Endothelial cell of umbilical vein (primary cell): Measurements from ENCODE around the gene HOXD10. TPM values are rescaled to one million over a fixed set of nuclear protein-coding genes. Genes with fewer than 3 reads are reported as not detected.

Experiments
- BruUV-seq: library from RNA; stranded (reverse); fragments of 400-500 nt; replicated peaks from 2 replicates; lab custom pipeline; 2021; lab: Mats Ljungman, UMichigan
- CTCF ChIA-PET: fragments of 300-600, 350-600 bp; sonication (Branson Sonifier 250); formaldehyde crosslinking; loops from one replicate; lab custom pipeline; 2021; ENCODE audit warnings: antibody characterized with exemption, inconsistent platforms; lab: Charles Lee
- POLR2A ChIA-PET: fragments of 300-600, 350-600 bp; sonication (Branson Sonifier 250); formaldehyde crosslinking; loops from one replicate; lab custom pipeline; 2021; ENCODE audit warnings: antibody characterized with exemption, inconsistent platforms; lab: Charles Lee
- DNase-seq: peaks from one replicate; pipeline ENCODE4 v3.0.0-alpha.2; 2011; ENCODE audit warnings: low read depth, low spot score
- FAIRE-seq: peaks from 2 replicates; lab custom pipeline; 2011; peaks lifted over from hg19 to GRCh38; lab: Jason Lieb, UNC
- H2AFZ ChIP-seq: 2 replicates; pipeline ENCODE4 v1.6.0; 2012; ENCODE audit warnings: low read depth, low read length, control low read depth, inconsistent platforms
- H3K27ac ChIP-seq: 2 replicates; pipeline ENCODE4 v1.5.1; 2011; ENCODE audit warnings: low read depth, mild to moderate bottlenecking, control low read depth, low read length, moderate library complexity; ENCODE audit not compliant: insufficient read depth
- H3K27me3 ChIP-seq, 2 experiments: 2 replicates each; pipeline versions ENCODE4 v1.6.0 to v1.6.1; 2011; ENCODE audit warnings: low read length in 2 of 2, mixed read lengths in 1 of 2; ENCODE audit not compliant: control insufficient read depth in 2 of 2, insufficient read depth in 2 of 2
- H3K36me3 ChIP-seq, 2 experiments: 2 replicates in 1 of 2; 3 replicates in 1 of 2; pipeline ENCODE4 v1.5.1; 2011; ENCODE audit warnings: low read length in 2 of 2, mild to moderate bottlenecking in 1 of 2, moderate library complexity in 1 of 2; ENCODE audit not compliant: control insufficient read depth in 2 of 2, insufficient read depth in 2 of 2; ENCODE audit errors: extremely low read depth in 1 of 2
- H3K4me1 ChIP-seq: 3 replicates; pipeline ENCODE4 v1.5.1; 2011; ENCODE audit warnings: mild to moderate bottlenecking, low read length; ENCODE audit not compliant: control insufficient read depth, insufficient read depth; ENCODE audit errors: extremely low read depth
- H3K4me2 ChIP-seq: 2 replicates; pipeline ENCODE4 v1.6.1; 2011; ENCODE audit warnings: low read length, control low read depth, mixed read lengths; ENCODE audit not compliant: insufficient read depth
- H3K4me3 ChIP-seq, 3 experiments: fragments of 200-600 bp in 1 of 3; sonication (generic), shearing (Covaris generic) in 1 of 3; replicated peaks in 1 of 3; 2 replicates each; pipeline ENCODE4 v1.5.1; 2011 to 2016; ENCODE audit warnings: control low read depth in 3 of 3, low read length in 3 of 3, mild to moderate bottlenecking in 2 of 3, inconsistent platforms in 1 of 3, low read depth in 1 of 3, moderate library complexity in 1 of 3; ENCODE audit not compliant: insufficient read depth in 1 of 3
- H3K79me2 ChIP-seq: 2 replicates; pipeline ENCODE4 v1.6.0; 2012; ENCODE audit warnings: low read length, inconsistent platforms; ENCODE audit not compliant: control insufficient read depth, insufficient read depth
- H3K9ac ChIP-seq: replicated peaks from 2 replicates; pipeline ENCODE3; 2011; ENCODE audit warnings: low read length, control low read depth; ENCODE audit not compliant: insufficient read depth; ENCODE audit errors: extremely low read depth
- H3K9me1 ChIP-seq: replicated peaks from 3 replicates; pipeline ENCODE4 v1.6.0; 2011; ENCODE audit warnings: mild to moderate bottlenecking, low read length; ENCODE audit not compliant: control insufficient read depth, insufficient read depth; ENCODE audit errors: extremely low read depth
- H3K9me3 ChIP-seq: replicated peaks from 2 replicates; pipeline ENCODE4 v1.5.1; 2012; ENCODE audit warnings: low read length, inconsistent platforms; ENCODE audit not compliant: control insufficient read depth, insufficient read depth
- H4K20me1 ChIP-seq: replicated peaks from 2 replicates; pipeline ENCODE3; 2011; ENCODE audit warnings: mild to moderate bottlenecking, low read length; ENCODE audit not compliant: control insufficient read depth, insufficient read depth; ENCODE audit errors: extremely low read depth
- FOS ChIP-seq: IDR thresholded peaks from 2 replicates; pipeline ENCODE4 v1.6.1; 2011; ENCODE audit warnings: mild to moderate bottlenecking, low read length, moderate library complexity, borderline replicate concordance; ENCODE audit not compliant: insufficient read depth
- GATA2 ChIP-seq: IDR thresholded peaks from 2 replicates; pipeline ENCODE4 v1.7.0; 2011; ENCODE audit warnings: low read depth, mild to moderate bottlenecking, moderate library complexity, mixed read lengths, low read length; ENCODE audit not compliant: insufficient read length, insufficient read depth
- JUN ChIP-seq: IDR thresholded peaks from 2 replicates; pipeline ENCODE4 v1.6.1; 2011; ENCODE audit warnings: borderline replicate concordance, low read depth; ENCODE audit not compliant: insufficient read length, insufficient read depth
- MAX ChIP-seq: IDR thresholded peaks from 2 replicates; pipeline ENCODE4 v1.6.1; 2011; ENCODE audit not compliant: insufficient read depth, insufficient read length
- MYC ChIP-seq: IDR thresholded peaks from one replicate; pipeline ENCODE4 v1.6.1; 2011; ENCODE audit warnings: mild to moderate bottlenecking, low read depth, low read length
- POLR2A ChIP-seq: IDR thresholded peaks from 2 replicates; pipeline ENCODE4 v1.6.1; 2012; ENCODE audit warnings: low read depth, mild to moderate bottlenecking, control low read depth, low read length
- POLR2AphosphoS5 ChIP-seq: IDR thresholded peaks from 2 replicates; pipeline ENCODE4 v1.6.1; 2012; ENCODE audit warnings: low read depth, mild to moderate bottlenecking, control low read depth, low read length, moderate library complexity; ENCODE audit not compliant: insufficient read depth
- dilution Hi-C: fragments of 300-500 bp; cut with MboI; formaldehyde crosslinking; loops from one replicate; pipeline ENCODE4 v1.15.0; 2019; ENCODE audit warnings: low sequenced_read_pairs; ENCODE audit not compliant: extremely low pct_ligation_motif_present
- intact Hi-C: fragments of 100-400 bp; cut with micrococcal nuclease; formaldehyde crosslinking; loops from one replicate; pipeline ENCODE4 v1.10.0; 2022
- microRNA counts: library from miRNA; unstranded; fragments of <30 nt; microRNA quantifications from one replicate; lab custom pipeline; 2016
- microRNA-seq: library from miRNA; unstranded; fragments of <30 nt; microRNA quantifications from one replicate; pipeline ENCODE4 v1.2.0, GENCODE V29; 2021; ENCODE audit warnings: borderline number of aligned reads, borderline replicate concordance
- polyA plus RNA-seq, 4 experiments: library from polyadenylated mRNA; depleted of rRNA in 3 of 4; stranded (reverse) in 3 of 4; unstranded in 1 of 4; fragments of >200 nt; gene quantifications; 2 replicates each; pipeline versions ENCODE4 v1.2.1 to v1.2.3, GENCODE V29; 2011 to 2012; ENCODE audit warnings: missing spikeins in 1 of 4
- small RNA-seq: library from RNA; depleted of rRNA; stranded (forward); fragments of <200 nt; gene quantifications from one replicate; pipeline ENCODE3, GENCODE V24; 2012; ENCODE audit warnings: low replicate concordance, low read depth; ENCODE audit not compliant: insufficient read depth, insufficient read length
- total RNA-seq: library from RNA; stranded (reverse); gene quantifications from 2 replicates; pipeline ENCODE4 v1.2.3, GENCODE V29; 2021
- TF ChIP-seq, protein P1 (sequence below), 2 donors: IDR thresholded peaks; 1 replicate in 1 of 2; 2 replicates in 1 of 2; pipeline ENCODE4 v1.5.1; 2011; ENCODE audit warnings: low read length in 2 of 2, mild to moderate bottlenecking in 2 of 2, moderate library complexity in 2 of 2, control low read depth in 1 of 2, inconsistent platforms in 1 of 2, low read depth in 1 of 2; ENCODE audit not compliant: insufficient read depth in 1 of 2; ENCODE audit errors: extremely low read depth in 1 of 2

Gene HOXD10
- total and polyA plus RNA-seq, 2 donors (not counting 3 experiments of a cell fraction or from before 2014, with no cell fraction given) = not detected

GRCh38 chr2:176169181-176169580 is 52.6 kb downstream of the HOXD10 start:
- no peak overlapping the region for H3K9ac ChIP-seq
- H3K9me1 ChIP-seq = no peaks in the 10 kb centered on the region
- TF ChIP-seq JUN = no peak
- TF ChIP-seq, protein P1, sequence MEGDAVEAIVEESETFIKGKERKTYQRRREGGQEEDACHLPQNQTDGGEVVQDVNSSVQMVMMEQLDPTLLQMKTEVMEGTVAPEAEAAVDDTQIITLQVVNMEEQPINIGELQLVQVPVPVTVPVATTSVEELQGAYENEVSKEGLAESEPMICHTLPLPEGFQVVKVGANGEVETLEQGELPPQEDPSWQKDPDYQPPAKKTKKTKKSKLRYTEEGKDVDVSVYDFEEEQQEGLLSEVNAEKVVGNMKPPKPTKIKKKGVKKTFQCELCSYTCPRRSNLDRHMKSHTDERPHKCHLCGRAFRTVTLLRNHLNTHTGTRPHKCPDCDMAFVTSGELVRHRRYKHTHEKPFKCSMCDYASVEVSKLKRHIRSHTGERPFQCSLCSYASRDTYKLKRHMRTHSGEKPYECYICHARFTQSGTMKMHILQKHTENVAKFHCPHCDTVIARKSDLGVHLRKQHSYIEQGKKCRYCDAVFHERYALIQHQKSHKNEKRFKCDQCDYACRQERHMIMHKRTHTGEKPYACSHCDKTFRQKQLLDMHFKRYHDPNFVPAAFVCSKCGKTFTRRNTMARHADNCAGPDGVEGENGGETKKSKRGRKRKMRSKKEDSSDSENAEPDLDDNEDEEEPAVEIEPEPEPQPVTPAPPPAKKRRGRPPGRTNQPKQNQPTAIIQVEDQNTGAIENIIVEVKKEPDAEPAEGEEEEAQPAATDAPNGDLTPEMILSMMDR (IDR thresholded peaks at IDR 0.05; ENCODE audit: extremely low read depth in 1 of 2, insufficient read depth in 1 of 2, low read depth in 1 of 2, low read length in 2 of 2) = no peak
- no peak for TF ChIP-seq POLR2AphosphoS5
- TF ChIP-seq POLR2A = no peak
- TF ChIP-seq MYC = no peak
- TF ChIP-seq MAX = no peak
- no peak for TF ChIP-seq FOS
- no peak for TF ChIP-seq GATA2
- no TSS peak for BruUV-seq
- ChIA-PET POLR2A (no interaction called here), CTCF (interaction anchor here (0.6 to 2.5 kb wide), 7 partner anchors 10 to 385 kb away, joined by 3 to 12 read pairs (median 3); no protein-coding TSS in a partner anchor)
- no peaks in the 10 kb centered on the region for H3K9me3 ChIP-seq
- H3K4me2 ChIP-seq = no peak overlapping the region
- H3K4me1 ChIP-seq = peaks cover 3% of the 10 kb centered on the region
- no peak overlapping the region for H2AFZ ChIP-seq
- FAIRE-seq (no peak), DNase-seq (no peak)
- no peaks in the 10 kb centered on the region for H4K20me1 ChIP-seq
- H3K79me2 ChIP-seq = no peaks in the 10 kb centered on the region
- dilution Hi-C loops (no loop called here), intact Hi-C loops (no loop called here)
- no peaks in the 10 kb centered on the region for H3K36me3 ChIP-seq
- no peak overlapping the region for H3K4me3 ChIP-seq
- no peak overlapping the region for H3K27ac ChIP-seq
- H3K27me3 ChIP-seq = peaks cover 4 to 12% of the 10 kb centered on the region in 2 experiments

MicroRNAs encoded within 50 kb of the gene (microRNA counts, 767-probe panel; counts per million panel counts)
- 723 counts per million, percentile 96 among the panel's probes with 10 or more counts for microRNA hsa-miR-10b-5p (lab: Ali Mortazavi, UCI)

Small RNAs within 50 kb of the gene (microRNA-seq; reads per million reads assigned to microRNA genes)
- 10,221 reads per million, percentile 97 among the genes with 10 or more reads in this experiment for gene MIR10B

Small RNAs within 50 kb of the gene (small RNA-seq; reads per million reads assigned to genes)
- 341 reads per million, percentile 99 among the genes with 10 or more reads in this experiment for gene MIR10B

Other genes starting within 250 kb of the HOXD10 start
- gene LNPK, start 114.5 kb upstream of the HOXD10 start, total RNA-seq = 11.2 and 11.8 TPM in 2 replicates
- gene LNPK, start 114.5 kb upstream of the HOXD10 start, polyA plus RNA-seq = 1.9 and 2.4 TPM in 2 replicates
- gene EVX2, start 32.8 kb upstream of the HOXD10 start, total RNA-seq = not detected in 2 replicates
- not detected in 2 replicates for gene EVX2, start 32.8 kb upstream of the HOXD10 start, polyA plus RNA-seq
- gene HOXD13, start 24.1 kb upstream of the HOXD10 start, total RNA-seq = not detected in 2 replicates
- not detected in 2 replicates for gene HOXD13, start 24.1 kb upstream of the HOXD10 start, polyA plus RNA-seq
- not detected in 2 replicates for gene HOXD12, start 17.0 kb upstream of the HOXD10 start, total RNA-seq
- gene HOXD12, start 17.0 kb upstream of the HOXD10 start, polyA plus RNA-seq = not detected in 2 replicates
- not detected in 2 replicates for gene HOXD11, start 9.5 kb upstream of the HOXD10 start, total RNA-seq
- gene HOXD11, start 9.5 kb upstream of the HOXD10 start, polyA plus RNA-seq = not detected in 2 replicates
- gene HOXD9, start 5.9 kb downstream of the HOXD10 start, total RNA-seq = 3.5 and 3.9 TPM in 2 replicates
- gene HOXD9, start 5.9 kb downstream of the HOXD10 start, polyA plus RNA-seq = 1.9 and 2.3 TPM in 2 replicates
- 14.9 and 15.6 TPM in 2 replicates for gene HOXD8, start 12.9 kb downstream of the HOXD10 start, total RNA-seq
- gene HOXD8, start 12.9 kb downstream of the HOXD10 start, polyA plus RNA-seq = 6.4 and 7.2 TPM in 2 replicates
- 11.5 and 13.7 TPM in 2 replicates for gene HOXD4, start 34.8 kb downstream of the HOXD10 start, total RNA-seq
- 7.6 TPM in 2 replicates for gene HOXD4, start 34.8 kb downstream of the HOXD10 start, polyA plus RNA-seq
- gene HOXD3, start 40.5 kb downstream of the HOXD10 start, total RNA-seq = 15.3 and 20.9 TPM in 2 replicates
- gene HOXD3, start 40.5 kb downstream of the HOXD10 start, polyA plus RNA-seq = 2.9 and 3.3 TPM in 2 replicates
- gene HOXD1, start 71.9 kb downstream of the HOXD10 start, total RNA-seq = 10.4 and 14.1 TPM in 2 replicates
- 6.6 and 8.7 TPM in 2 replicates for gene HOXD1, start 71.9 kb downstream of the HOXD10 start, polyA plus RNA-seq
- 31.3 and 31.7 TPM in 2 replicates for gene MTX2, start 152.7 kb downstream of the HOXD10 start, total RNA-seq
- gene MTX2, start 152.7 kb downstream of the HOXD10 start, polyA plus RNA-seq = 23.6 and 31.3 TPM in 2 replicates